NOMO-1 treated with DMSO at 0.1 percent for 48 hours (cell line): Measurements from ENCODE around the gene PLCE1.

Source experiments
- DNase-seq: peaks from one replicate; lab custom pipeline; 2025; ENCODE audit not compliant: unreplicated experiment; lab: John Stamatoyannopoulos, UW

Gene PLCE1

DNA sequence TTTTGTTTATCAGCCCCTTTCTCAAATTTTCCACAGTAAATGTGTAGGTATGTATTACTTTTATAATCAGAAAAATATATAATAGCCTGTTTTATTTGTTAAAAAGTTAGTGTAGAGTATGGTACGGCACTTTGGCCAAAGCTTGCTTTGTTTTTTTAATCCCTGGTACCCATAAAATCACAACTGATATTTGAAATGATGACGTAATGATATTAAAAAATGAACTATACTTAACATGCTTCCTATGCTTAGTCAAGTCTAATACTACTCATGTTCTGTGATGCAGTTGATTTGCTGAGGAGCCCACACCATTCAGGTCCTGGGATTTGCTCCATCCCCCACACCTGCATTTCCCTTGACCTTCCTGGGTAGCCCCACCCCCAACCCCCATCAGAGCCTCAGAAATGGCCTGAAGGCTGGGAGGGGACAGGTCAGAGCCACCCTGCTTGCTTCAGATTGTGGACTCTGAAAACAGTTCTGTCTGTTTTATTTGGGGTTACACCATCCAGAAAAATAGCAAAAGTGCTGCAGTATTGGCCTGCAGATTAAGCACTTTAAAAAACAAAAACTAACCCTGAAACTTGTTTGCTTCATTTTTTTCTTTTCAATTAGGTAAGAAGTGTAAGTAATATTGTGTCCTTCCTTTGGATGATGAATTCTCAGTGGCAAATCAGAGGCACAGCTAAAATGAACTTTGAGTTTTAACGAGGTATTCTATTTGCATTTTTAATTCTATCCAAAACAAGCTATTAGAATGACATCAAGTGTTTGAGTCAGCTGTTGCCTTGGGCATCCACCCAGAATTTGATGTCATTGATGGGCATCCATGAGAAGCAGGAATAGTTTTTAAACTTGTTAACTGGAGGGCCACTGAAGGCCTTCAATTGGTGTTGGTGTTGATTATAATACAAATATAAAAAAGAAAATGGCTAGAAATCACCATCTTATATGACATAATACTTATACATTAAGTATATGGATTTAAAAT is 23.3 kb downstream of the PLCE1 start:
- DNase-seq: no peak

GRCh38 chr10:94018107-94018506 is 24.4 kb downstream of the PLCE1 start:
- no peak for DNase-seq

GRCh38 chr10:94023906-94024305 is 30.2 kb downstream of the PLCE1 start:
- DNase-seq: no peak

DNA sequence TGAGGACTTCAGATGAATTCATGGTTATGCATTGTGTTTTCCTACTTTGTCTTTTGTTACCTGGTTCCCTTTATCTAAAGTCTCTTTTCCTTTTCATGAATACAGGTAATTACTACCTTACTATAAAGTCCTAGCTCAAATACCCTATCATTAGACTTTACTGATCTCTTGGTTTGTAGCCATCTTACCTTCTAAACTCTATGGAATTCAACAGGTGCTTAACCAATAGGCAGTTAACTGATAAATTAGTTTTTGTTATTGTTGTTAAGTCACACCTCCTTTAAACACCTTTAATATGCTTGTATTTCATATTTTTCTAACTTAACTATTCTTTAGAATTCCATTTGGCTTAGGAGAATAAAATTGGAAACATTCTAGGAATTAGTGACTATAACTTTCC is 30.7 kb downstream of the PLCE1 start:
- DNase-seq: no peak

GRCh38 chr10:94025806-94026205 is 32.1 kb downstream of the PLCE1 start:
- no peak for DNase-seq

- DNase-seq: no peak
These were observed 33.5 kb downstream of the PLCE1 start for GRCh38 chr10:94027197-94027596.

DNA sequence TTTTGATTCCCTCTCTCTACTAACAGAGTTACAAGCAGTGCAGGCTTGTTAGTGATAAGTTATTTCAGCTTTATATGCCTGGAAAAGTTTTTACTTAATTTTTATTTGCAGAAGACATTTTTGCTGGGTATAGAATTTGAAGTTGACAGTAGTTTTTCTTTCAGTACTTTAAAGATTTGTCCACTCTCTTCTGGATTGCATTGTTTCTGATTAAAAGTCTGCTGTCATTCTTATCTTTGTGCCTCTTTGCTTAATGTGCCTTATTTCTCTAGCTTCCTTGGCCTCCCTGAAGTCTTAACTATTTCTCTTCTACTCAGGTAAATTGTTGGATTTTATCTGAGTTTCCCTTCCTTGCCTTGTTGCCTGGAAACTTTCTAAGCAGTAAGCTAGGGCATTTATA is 36.2 kb downstream of the PLCE1 start:
- DNase-seq: no peak

DNA sequence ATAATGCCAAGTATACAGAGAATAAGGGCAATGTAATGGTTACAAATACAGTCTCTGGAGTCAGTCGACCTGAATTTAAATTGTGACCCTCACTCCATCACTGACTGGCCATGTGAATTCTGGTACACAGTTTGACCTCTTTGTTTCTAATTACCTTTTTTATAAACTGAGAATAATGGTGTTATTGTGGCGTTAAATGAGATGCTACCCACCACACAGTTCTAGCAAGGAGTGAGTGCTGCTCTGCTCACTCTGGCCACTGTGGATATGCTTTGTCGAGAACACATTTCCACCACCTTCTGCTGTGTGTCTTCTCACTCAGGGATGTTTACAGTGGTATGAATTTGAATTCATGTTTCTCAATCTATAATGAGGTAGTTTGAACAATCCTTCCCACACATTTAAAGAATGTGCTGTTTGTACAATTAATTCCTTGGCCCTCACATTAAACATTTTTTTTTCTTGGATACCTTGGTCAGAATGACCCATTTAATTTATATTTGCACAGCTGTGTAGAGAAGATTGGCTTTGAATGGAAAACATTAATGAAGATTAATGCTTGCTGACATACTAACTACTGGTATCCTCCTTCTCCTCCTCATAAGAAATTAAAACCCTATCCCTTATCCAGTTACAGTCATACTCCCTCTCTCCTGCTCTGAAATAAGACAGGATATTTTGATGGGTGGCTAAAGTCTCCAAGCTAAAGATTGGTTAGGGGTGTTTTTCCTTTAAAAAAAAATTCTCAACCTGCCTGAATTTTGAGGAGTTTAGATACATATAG is 42.4 kb downstream of the PLCE1 start:
- no peak for DNase-seq

GRCh38 chr10:94036766-94037033 is 43.0 kb downstream of the PLCE1 start:
- no peak for DNase-seq

- no peak for DNase-seq
These were observed 43.6 kb downstream of the PLCE1 start for GRCh38 chr10:94037286-94037685.

GRCh38 chr10:94038024-94038423 is 44.3 kb downstream of the PLCE1 start:
- no peak for DNase-seq

- DNase-seq: no peak
These were observed 47.5 kb downstream of the PLCE1 start for GRCh38 chr10:94041206-94041605.

DNA sequence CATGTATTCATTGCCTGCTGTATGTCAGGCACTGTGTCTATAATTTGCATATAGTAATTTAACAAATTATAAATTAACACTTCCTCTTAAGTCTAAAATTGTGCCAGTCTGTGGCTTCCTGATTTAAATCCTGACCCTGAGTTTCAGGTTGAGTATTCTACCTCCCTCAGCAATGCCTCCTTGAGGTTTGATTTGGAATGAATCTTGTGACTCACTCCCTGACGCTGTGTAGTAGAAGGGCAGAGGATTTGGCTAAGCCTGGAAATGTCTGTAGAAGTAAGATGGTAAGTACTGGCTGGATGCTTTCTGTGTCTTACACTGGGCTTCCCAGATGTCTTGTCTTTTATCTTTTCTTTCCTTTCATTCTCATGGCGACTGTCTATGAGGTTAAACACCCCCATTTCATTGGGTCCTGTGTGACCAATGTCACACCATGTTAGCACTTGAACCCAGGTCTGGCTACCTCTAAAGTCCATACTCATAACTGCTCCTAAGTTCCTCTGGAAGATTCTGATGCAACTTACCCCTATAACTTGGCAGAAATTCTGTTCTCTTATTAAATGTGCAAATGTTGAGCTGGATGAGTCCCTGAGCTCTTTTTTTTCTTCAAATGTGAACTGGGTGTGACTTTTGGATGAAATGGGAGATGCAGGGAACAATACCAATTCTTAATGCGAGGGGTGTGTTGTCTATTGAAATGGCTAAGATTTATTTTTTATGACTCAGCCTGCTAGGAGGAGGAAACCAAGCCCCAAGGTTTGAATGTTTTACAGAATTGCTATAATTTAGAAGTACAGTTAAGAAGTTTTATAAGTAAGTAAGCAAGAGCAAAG is 48.5 kb downstream of the PLCE1 start:
- peak; percentile 40 for DNase-seq

GRCh38 chr10:94042834-94043175 is 49.1 kb downstream of the PLCE1 start:
- DNase-seq: no peak
